SKM-1 (cell line): ENCODE data around the gene NXF1.
"Not testable (repeated sequence)": the region's sequence is repeated elsewhere in the genome, so short reads cannot be mapped to it uniquely, and the experiment has no call there.

Experiments used
- DNase-seq: peaks from one replicate; lab custom pipeline; 2025; ENCODE audit not compliant: unreplicated experiment; lab: John Stamatoyannopoulos, UW

NXF1 gene

GRCh38 chr11:62805076-62805892 lies at the start of gene NXF1:
TSS of gene NXF1 (minus strand) at chr11:62805440. CDS start at chr11:62805356, 84 bp downstream.
- DNase-seq = peak; percentile 91

- DNase-seq = no peak
Measured at GRCh38 chr11:62854013-62854824, 49.0 kb upstream of the NXF1 start.

- no peak for DNase-seq
Measured at GRCh38 chr11:62853279-62853965, 48.2 kb upstream of the NXF1 start.

GRCh38 chr11:62852523-62853188 lies 47.4 kb upstream of the NXF1 start:
- no peak for DNase-seq

- DNase-seq = no peak
Measured at GRCh38 chr11:62851807-62852522, 46.7 kb upstream of the NXF1 start.

- DNase-seq = no peak
Measured at GRCh38 chr11:62850911-62851806, 45.9 kb upstream of the NXF1 start.

- no peak for DNase-seq
Measured at GRCh38 chr11:62847767-62848314, 42.6 kb upstream of the NXF1 start.

GRCh38 chr11:62846177-62846576 lies 40.9 kb upstream of the NXF1 start:
- no peak for DNase-seq

GRCh38 chr11:62844154-62844553 lies 38.9 kb upstream of the NXF1 start:
- DNase-seq = no peak

- DNase-seq = no peak
Measured at GRCh38 chr11:62843466-62843865, 38.2 kb upstream of the NXF1 start.

GRCh38 chr11:62842891-62843290 lies 37.7 kb upstream of the NXF1 start:
- not testable (repeated sequence) for DNase-seq

GRCh38 chr11:62842171-62842741 lies 37.0 kb upstream of the NXF1 start:
- no peak for DNase-seq

GRCh38 chr11:62841361-62842170 lies 36.3 kb upstream of the NXF1 start:
- peak; percentile 99 for DNase-seq

GRCh38 chr11:62840721-62841360 lies 35.6 kb upstream of the NXF1 start:
- not testable (repeated sequence) for DNase-seq

GRCh38 chr11:62839050-62839945 lies 34.1 kb upstream of the NXF1 start, which contains the start of gene WDR74:
TSS of gene WDR74 (minus strand) at chr11:62839590. CDS start at chr11:62839570, 20 bp downstream.
- DNase-seq = peak; percentile 68

- DNase-seq = no peak
Measured at GRCh38 chr11:62835336-62835735, 30.1 kb upstream of the NXF1 start.
